GM21447 (cell line): ENCODE measurements around the gene TSR1.

Experiments
- ATAC-seq: cut with Tn5 transposase; IDR thresholded peaks from one replicate; pipeline ENCODE4 v1.9.1; 2021; ENCODE audit not compliant: unreplicated experiment

TSR1 gene

GRCh38 chr17:2289878-2290478 lies 46.3 kb downstream of the TSR1 start:
- no peak for ATAC-seq

- ATAC-seq, result no peak
Measured at GRCh38 chr17:2283302-2283701, 53.0 kb downstream of the TSR1 start.

DNA sequence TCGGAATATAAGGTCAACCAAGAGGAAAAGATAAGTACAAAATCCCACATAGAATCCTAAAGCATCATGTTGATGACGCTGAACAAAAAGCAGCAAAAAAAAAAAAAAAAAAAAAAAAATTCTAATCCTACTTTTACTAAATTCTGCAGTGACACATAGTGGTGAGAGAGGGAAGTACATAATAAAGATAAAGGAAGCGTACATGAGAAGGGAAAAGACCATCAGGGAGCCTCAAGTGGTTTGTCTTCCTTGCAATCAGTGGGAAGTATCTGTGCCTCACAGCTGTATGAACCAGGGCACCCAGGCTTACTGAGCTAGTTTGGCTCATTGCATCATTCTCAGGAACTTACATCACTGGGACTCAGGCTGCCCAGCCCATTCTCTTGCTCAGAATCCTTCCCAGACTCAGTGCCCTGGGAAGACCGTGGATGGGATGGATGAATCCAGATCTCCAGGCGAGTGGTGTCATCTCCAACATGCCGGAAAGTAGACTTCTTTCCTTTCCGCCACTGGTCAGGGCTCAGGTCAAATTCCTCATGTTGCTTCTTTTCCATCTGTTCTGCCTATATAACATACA lies 53.9 kb downstream of the TSR1 start:
- no peak for ATAC-seq

- no peak for ATAC-seq
Measured at GRCh38 chr17:2279707-2280106, 56.5 kb downstream of the TSR1 start.

GRCh38 chr17:2277429-2278170 lies 58.7 kb downstream of the TSR1 start:
- no peak for ATAC-seq

DNA sequence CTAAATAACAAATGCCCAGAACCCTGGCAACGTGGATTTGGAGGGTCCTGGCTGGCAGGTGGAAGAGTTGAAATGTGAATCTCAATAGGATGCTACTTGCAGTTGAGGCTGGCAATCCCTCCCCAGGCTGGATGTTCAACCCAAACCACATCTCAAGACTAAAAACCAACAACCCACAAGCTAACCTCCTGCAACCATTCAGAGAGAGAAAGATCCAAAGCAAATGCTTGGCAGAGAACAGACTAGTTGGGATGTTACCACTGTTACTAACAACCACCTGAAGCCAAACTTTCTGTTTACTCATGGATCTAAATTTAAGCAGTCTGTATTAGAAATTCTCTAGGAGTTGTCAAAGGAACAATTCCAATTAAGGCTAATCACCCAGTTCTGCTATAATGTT lies 60.5 kb downstream of the TSR1 start:
- ATAC-seq, result no peak

GRCh38 chr17:2274414-2274813 lies 61.8 kb downstream of the TSR1 start:
- ATAC-seq, result no peak
